Measurements from ENCODE around the gene BABAM1. TPM values are rescaled to one million over a fixed set of nuclear protein-coding genes. Genes with fewer than 3 reads are reported as not detected.

BABAM1 gene
- total and polyA plus RNA-seq, 9 of the 15 experiments (the other 6 are each of a cell fraction or from before 2014, with no cell fraction given) = 14.7 to 160 (median 113) TPM

- TF ChIP-seq ZBTB26 (CRISPR knock-in tag; IDR thresholded peaks at IDR 0.05) (peak; percentile 66; the same call in 1 of the 2 replicates), GTF2F1 (IDR thresholded peaks at IDR 0.05; ENCODE audit: low read depth, low read length) (peak; percentile 64; the same call in 1 of the 2 replicates), CTCFL (IDR thresholded peaks at IDR 0.05; ENCODE audit: borderline replicate concordance, insufficient read depth, low read depth, low read length, poor library complexity, severe bottlenecking) (peak; percentile 59), CBX3 (IDR thresholded peaks at IDR 0.05; ENCODE audit: borderline replicate concordance in 1 of 2, low read length in 2 of 2) (peak in 1 of 2 experiments; percentile 30; a peak in 1 of 3 replicates), ZFP36 (IDR thresholded peaks at IDR 0.05; ENCODE audit: low read depth, low read length, partially characterized antibody) (peak; percentile 26), CEBPB (tag; IDR thresholded peaks at IDR 0.05) (no peak), MITF (IDR thresholded peaks at IDR 0.05) (no peak), ZNF785 (CRISPR knock-in tag; IDR thresholded peaks at IDR 0.05) (no peak), NONO (IDR thresholded peaks at IDR 0.05; ENCODE audit: low read depth in 2 of 2, low read length in 1 of 2) (0 out of 4 replicates have a peak, but pooled peaks of 1 of the 2 experiments have one; percentile 33), ZC3H11A (IDR thresholded peaks at IDR 0.05; ENCODE audit: low read depth, low read length) (no peak), NKRF (IDR thresholded peaks at IDR 0.05; ENCODE audit: borderline replicate concordance) (peak; percentile 41; the same call in 1 of the 2 replicates), CXXC5 (CRISPR knock-in tag; IDR thresholded peaks at IDR 0.05) (peak; percentile 68), PHF20 (IDR thresholded peaks at IDR 0.05; ENCODE audit: partially characterized antibody) (peak; percentile 61), PHF8 (IDR thresholded peaks at IDR 0.05; ENCODE audit: borderline replicate concordance, low read length) (peak; percentile 41; the same call in 1 of the 2 replicates), ZFPM2 (CRISPR knock-in tag; IDR thresholded peaks at IDR 0.05) (no peak), MAX (CRISPR knock-in tag; IDR thresholded peaks at IDR 0.05) (peak; percentile 66), ZC3H8 (IDR thresholded peaks at IDR 0.05) (0 out of 2 replicates have a peak, but pooled peaks have one; percentile 76), MAFG (tag; conservative IDR thresholded peaks at IDR 0.05) (no peak), COPS2 (conservative IDR thresholded peaks at IDR 0.05) (no peak), ZEB2 (IDR thresholded peaks at IDR 0.05) (peak; percentile 73; the same call in 1 of the 2 replicates), PTRF (tag; IDR thresholded peaks at IDR 0.05) (no peak), ZNF239 (CRISPR knock-in tag; IDR thresholded peaks at IDR 0.05) (no peak)
Observed at GRCh38 chr19:17260842-17261325, 6.4 kb upstream of the BABAM1 start (continued).

Data from K562 (cell line).